ENCODE data around the gene ULBP2.
"Not testable (repeated sequence)": the region's sequence is repeated elsewhere in the genome, so short reads cannot be mapped to it uniquely, and the experiment has no call there.

Gene ULBP2

DNA sequence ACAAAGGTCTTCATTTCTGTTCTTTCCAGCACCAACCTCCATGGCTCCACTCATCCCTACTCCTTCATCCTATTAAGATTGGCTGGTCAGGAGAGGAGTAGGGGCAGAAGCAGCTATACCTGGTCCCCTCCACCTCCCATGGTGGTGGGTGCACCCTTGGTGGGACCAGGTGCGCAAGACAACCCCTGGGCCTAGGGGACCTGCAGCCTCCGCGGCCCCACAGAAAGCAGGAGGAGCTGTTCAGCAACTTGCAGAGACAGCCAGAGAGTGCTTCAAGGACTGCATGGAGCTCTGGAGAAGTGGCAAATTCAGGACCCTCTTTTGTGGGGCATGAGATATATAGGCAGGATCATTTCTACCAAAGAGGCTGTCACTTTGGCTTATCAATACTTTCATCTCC lies 9.8 kb downstream of the ULBP2 start:
- no peak for DNase-seq

DNA sequence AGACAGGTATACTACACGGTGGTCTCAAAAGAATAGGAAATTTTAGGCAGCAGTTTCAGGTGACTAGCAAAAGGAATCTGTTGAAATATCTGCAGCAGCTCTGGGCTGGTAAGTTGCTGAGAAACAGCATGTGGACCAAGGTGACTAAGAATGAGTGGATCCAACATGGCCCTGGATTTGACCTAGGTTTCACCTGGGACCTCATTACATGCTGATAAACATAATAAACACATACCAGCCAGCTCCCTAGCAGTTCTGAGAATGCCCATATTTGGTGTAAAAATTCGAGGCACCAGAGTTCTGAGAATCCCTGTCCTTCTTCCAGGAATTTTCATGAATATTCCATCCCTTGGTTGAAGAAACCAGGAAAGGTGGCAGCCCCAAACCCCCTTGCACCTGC lies 11.6 kb downstream of the ULBP2 start:
- DNase-seq: not testable (repeated sequence)

DNA sequence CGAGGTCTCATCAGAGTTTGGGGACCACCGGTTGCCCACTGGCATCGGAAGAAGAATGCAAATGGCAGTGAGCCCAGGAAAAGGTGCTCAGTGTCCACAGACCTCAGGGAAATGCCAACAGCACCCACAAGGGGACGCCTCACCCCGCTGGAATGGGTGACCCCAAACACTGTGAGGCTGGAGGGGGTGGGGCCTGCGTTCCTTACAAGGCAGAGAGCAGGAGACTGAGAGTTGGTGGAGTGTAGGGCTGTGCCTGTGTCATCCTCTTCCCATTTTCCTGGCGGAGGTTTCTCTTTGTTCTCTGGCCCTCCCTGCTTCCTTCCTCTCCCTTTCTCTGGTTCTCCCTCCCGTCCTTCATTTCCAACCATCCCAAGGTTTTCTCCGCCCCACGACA lies 12.1 kb downstream of the ULBP2 start:
- DNase-seq: not testable (repeated sequence)

DNA sequence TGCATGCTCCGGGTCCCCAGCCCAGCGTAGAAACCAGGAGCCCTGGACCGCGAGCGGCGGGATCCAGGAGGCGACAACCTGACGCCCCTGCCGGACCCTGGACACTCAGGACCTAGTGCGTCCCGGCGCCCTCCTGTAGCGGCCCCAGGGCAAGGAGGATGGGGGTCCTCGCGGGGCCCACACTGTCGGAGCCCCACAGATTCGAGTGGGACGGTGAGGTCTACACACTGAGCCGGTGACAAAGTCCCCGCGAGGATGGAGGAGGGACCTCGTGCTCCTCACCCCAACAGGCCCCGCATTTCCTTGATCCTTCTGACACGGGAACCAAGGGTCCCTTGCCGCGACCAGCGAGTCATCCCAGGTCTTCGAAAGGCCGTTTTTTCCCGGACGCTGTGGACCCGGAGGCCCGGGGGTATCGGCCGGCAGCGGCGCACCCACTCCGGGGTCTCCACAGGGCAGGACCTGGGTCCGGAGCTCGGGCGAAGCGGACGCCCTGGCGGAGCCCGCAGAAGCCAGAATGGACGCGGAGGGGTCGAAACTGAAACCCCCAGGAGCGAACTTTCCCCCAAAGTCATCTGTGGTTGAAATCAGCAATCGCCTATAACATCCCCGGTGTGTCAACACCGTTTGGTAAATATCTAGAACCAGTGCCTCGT lies 12.6 kb downstream of the ULBP2 start:
- not testable (repeated sequence) for DNase-seq

DNA sequence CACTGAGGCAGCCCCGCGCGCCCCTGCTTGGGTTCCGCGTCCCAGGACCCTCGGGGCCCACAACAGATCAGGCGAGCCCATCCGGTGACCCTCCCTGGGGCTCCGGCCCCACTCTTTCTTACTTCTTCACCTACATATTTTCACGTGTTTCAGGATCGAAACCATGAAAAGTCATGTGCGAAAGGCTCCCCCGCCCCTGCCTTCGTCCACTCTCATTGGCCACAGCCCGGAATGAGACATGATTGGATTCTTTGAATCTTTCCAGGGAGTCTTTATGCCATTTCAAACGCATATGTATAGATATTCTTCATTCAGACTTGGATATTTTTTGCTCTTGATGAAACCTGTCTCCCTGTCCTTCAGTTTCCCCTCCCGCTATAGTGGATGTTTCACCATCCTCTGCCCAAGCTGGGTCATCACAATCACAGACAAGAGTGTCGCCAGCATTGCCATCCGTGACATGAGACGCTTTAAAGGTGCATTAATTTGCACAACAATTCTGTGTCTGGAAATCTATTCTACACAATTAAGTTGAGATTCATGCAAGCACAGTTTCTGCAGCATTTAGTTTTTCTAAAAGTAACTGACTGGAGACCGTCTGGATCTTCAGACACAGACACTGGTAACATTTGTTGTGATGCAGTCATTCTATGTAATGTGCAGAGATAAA lies 13.3 kb downstream of the ULBP2 start:
- DNase-seq: not testable (repeated sequence)

DNA sequence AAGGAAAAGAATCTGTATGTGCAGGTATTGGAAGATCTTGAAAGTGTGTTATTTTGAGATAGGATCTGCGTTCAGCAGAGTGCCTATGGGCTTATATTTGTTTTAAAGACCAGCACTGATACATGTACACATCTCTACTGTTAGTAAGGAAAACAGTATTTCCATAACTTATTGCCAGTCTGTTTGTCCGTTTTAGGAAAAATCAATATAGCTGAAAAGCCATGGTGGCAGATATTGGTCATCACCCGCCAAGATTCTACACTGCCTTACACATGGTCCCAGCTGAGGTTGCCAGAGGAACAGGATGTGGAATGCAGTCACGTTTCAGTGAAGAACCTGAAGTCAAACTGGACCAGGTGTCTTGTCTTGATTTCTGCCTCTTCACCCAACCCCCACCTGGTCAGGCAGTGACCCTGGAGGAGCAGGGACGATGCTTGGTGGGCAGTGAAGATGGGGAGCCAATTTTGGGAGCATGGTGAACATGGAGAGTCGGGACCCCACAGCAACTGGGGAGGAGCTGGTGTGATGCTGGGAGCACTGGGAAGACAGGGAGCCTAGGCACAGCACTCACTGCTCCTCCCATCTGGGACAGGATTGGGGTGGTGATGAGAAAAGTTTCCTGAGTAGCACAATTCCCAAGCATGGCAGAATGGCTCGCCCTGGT lies 14.0 kb downstream of the ULBP2 start:
- not testable (repeated sequence) for DNase-seq

DNA sequence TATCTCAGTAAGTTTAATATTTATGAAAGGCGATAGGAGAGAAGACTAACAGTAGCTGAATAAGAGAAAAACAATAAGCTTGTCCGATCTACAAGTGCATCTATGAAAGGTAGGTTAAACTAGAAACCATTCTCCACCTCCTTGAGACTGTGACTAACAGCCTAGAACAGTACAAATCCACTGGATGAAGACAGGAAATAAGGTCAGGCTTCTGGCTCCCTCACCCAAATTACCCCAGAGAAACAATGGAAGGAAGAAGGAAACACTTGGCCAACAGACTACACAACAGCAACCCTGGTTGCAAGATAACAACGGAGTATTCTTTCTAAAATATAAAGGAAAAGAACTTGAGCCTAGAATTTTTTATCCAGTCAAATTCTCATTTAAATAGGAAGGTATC lies 16.3 kb downstream of the ULBP2 start:
- not testable (repeated sequence) for DNase-seq

DNA sequence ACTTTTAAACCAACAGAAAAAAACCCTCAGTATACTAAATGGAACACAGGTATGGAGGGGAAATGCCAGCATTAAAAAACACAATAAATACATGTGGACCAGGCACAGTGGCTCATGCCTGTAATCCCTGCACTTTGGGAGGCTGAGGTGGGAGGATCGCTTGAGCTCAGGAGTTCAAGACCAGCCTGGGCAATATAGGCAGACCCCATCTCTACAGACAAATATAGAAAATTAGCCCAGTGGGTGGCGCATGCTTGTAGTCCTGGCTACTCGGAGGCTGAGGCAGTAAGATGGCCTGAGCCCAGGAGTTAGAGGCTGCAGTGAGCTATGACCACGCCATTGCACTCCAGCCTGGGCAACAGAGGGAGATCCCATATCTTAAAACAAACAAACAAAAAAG lies 18.0 kb downstream of the ULBP2 start:
- DNase-seq: not testable (repeated sequence)

DNA sequence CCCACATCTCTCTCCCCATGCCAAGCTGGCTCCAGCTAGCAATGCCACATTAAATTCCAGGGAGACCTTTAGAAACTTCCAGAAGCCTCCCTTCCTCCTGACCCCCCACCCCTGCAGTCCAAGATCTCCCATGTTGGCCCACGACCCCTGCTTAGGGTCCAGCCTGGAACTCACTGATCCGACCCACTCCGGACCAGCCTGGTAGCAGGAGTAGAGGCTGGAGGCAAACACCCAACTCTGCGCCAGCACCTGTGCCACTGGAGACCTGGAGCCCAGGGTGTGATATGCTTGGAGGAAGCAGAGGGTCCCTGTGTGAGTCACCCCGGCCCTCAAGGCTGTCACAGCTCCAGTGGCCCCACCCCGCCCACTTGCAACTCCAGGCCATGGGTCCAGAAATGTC lies 18.7 kb downstream of the ULBP2 start:
- DNase-seq: no peak

DNA sequence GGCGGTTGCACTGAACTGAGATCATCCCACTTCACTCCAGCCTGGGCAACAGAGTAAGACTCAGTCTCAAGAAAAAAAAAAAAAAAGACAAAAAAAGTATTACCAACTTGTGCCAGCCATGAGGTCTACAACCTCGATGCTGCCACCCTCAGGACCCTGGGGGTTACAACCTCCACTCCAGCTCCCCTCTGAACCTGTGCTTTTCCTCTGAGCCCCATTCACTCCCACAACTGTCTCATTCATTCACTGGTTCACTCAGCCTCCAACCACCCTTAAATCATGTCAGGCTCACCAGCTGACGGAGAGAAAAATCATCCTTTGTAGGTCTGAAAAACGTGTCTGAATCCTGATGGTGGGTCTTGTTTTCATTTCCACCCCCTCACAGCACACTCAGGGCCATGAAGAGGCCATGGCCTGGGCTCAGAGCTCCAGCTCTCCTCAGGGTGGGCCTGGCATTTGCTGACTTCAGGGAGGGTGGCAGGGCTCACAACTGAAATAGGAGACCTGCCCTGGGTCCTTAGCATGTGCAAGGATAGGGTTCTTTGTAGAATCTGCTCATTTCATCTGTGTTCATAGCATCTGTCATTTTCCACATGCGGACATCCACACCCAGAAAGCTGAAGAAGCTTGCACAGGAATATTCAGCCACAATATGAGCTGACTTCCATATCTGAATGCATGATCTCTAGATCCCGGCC lies 20.1 kb downstream of the ULBP2 start:
- peak; percentile 56 for DNase-seq

DNA sequence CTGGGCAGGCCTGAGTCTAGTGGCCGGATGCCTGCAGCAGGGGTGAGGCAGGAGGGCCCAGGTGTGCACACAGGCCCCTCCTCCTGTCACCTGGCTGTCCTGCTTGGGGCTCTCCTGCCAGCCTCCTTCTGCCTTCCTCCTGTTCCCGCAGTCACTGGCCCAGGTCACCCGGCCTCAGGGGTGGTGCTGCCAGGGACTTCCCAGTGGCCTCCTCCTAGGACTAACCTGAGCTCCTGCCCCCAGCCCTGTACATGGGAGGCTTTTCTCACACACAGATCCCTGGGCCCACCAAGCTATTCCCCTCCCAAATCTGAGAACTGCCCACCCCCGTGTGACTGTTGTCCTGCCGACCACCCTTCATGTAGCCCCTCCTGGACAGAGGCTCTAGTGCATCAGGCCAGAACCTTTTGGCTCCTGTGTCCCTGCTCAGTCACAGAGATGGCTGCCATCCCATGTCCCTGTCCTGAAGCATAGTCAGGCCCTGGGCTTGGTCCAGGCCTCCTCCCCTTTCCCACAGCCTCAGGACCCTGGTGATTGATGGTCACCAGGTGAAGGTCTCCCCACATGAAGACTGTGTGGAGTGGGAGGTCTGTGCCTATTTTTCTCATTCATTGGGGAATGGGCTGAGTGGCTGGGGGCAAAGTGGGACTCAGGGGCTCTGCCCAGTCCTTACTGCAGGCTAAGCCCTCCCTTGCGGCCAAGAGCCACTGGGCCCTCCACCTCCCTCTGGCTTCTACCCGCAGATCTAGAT lies 20.8 kb downstream of the ULBP2 start:
- DNase-seq: no peak

DNA sequence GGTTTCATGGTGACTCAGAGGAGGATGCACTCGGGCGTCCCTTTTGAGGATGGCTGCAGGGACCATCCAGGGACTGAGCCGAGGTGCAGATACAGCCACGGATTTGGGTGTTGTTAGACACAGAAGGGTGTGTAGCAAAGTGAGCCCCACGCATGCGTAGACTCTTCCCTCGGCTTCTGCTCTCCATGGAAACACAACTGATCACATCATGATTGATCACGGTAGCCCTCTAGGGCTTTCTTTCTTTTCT lies 21.3 kb downstream of the ULBP2 start:
- no peak for DNase-seq

DNA sequence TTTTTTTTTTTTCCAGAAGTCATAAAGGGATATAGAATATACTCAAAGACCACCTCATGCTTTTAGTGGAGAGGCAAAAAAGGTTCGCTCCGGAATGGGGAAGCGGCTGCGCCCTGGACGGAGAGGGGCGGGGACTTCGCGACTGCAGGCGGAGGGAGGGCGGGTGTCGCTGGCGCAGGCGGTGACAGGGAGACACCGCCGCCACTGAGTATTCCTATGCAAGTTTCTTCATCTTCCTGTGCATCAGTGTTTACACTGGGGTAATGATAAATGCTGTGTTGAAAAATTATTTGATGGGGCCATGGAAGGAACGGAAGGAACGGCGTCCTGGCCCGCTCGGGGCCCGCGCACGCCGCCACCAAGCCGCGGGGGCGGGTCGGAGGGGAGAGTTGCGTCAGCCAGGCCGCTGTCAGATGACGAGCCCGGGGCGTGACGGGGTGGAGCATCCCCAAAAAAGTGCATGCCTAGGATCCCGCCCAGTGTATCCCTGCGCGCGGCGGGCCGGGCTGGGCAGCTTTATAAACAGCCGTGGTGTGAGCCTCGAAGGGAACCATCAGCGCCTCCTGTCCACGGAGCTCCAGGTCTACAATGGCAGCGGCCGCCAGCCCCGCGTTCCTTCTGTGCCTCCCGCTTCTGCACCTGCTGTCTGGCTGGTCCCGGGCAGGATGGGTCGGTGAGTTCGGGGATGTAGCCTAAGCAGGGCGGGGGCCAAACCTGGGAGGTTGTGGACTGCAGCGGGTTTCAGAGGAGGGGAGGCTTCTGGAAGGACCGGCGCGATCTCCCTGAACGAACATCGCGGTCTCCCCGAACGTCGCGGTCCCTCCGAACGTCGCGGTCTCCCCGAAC lies 21.9 kb downstream of the ULBP2 start, which contains the start of gene ULBP1:
TSS of gene ULBP1 (plus strand) at position 482 of the 846 bp plus-strand sequence. CDS start at position 589, 107 bp downstream.
- DNase-seq: peak; percentile 94

DNA sequence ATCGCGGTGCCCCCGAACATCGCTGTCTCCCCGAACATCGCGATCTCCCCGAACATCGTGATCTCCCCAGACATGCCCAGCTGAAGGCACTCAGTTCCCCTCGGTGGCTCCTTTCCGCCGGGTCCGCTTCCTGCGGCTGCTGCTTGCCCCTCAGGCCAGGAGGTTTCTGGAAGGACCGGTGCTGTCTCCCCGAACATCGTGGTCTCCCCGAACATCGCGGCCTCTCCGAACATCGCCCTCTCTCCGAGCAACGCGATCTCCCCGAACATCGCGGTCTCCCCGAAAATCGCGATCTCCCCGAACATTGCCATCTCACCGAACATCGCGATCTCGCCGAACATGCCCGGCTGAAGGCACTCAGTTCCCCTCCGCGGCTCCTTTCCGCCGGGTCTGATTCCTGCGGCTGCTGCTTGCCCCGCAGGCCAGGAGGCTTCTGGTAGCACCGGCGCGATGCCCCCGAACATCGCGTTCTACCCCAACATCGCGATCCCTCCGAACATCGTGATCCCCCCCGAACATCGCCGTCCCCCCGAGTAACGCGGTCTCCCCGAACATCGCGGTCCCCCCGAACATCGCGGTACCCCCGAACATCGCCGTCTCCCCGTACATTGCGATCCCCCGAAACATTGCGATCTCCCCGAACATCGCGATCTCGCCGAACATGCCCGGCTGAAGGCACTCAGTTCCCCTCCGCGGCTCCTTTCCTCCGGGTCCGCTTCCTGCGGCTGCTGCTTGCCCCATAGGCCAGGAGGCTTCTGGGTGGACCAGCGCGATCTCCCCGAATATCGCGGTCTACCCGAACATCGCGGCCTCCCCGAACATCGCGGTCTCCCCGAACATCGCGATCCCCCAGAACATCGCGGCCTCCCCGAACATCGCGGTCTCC lies 22.7 kb downstream of the ULBP2 start:
- DNase-seq: no peak

DNA sequence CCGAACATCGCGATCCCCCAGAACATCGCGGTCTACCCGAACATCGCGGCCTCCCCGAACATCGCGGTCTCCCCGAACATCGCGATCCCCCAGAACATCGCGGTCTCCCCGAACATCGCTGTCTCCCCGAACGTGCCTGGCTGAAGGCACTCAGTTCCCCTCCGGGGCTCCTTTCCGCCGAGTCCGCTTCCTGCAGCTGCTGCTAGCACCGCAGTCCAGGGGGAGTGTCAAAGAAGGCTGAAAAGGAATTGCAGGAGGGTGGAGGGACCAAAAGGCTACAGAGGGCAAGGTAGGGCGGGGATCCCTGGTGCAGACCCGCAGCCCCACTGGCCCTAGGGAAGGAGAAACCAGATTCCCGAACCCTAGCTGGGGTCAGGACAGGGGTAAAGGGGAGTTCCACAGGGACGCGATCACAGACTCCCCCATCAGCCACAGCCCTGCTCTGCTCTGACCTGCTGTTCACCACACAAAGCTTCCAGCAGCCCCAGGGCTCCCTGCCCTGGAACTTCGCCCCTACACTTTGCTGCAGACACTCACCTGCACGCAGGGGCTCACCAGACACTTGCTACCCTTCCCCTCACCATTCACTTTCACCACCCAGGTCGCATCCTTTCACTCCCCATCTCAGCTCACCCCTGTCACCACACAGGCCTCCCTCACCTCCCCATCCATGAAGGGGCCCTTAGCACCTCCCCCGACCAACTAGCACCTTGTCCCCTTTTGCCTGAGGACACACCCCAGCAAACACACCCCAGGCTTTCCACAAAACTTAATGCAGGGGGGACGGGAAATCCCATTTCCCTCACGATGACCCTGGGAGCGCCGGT lies 23.6 kb downstream of the ULBP2 start:
- DNase-seq: no peak

DNA sequence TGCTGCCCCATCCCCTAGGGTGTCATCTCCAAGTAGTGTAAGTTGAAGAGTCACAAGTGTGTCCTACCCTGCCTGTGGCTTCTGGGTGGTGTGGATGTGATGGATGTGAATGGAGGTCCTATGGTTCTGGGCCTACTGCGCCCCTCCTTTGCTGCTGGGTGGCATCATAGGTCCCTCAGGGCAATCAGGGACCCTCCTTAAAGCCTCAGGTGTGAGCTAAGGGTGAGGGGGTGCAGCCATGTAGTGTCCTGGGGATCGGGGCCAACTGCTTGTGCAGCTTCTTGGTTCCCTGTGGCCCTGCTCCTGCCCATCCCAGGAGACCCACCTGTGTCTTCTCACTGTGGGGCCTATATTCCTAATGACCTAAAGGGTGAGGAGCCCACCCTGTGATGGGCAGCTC lies 24.5 kb downstream of the ULBP2 start:
- DNase-seq: not testable (repeated sequence)

DNA sequence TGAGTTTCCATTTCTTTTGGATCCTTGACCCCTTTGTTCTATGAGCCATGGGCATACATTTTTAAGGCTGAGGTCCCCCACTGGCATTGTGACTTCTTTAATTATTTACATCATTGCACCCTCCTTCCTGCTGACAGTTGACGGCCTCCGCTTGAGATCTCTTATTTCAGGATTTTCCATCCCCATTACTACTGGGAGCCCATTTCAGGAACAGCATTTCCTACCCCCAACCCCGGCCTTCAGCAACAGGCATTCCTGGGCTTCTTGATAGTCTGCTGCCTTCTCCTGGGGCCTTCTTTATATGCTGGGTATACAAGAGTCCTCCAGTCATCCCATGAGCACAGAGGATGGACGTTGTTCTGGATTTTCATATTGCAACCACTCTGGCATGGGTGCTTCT lies 25.8 kb downstream of the ULBP2 start:
- DNase-seq: no peak

DNA sequence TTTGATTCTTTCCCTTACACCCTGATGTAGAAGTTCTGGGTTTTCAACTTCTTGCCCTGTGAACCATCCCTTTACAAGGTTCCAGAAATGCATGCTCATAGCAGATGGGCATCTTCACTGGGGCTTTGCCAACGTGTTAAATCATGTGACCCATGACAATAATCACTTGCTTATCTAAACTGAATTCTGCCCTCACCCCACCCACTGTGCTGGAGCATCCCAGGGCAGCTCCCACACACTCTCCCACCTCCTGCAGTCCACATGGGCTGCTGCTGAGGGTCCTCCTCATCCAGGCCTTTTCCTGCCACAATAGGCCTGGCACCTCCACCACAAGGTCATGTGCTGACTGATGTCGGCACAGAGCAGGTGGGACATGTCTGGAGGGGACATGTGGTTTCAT lies 26.2 kb downstream of the ULBP2 start:
- DNase-seq: not testable (repeated sequence)

DNA sequence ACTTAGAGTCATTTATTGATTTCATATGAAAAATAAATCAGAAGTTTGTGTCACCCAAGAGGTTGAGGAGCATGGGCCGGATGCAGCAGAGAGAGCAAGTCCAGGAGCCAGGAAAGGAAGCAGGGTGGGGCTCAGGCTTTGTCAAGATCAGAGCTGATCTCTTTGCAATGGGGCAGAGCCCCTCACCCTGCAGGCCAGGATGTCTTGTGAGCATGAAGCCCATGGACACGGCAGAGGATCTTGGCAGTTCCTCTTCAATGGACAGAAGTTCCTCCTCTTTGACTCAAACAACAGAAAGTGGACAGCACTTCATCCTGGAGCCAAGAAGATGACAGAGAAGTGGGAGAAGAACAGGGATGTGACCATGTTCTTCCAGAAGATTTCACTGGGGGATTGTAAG lies 27.1 kb downstream of the ULBP2 start:
- DNase-seq: not testable (repeated sequence)

DNA sequence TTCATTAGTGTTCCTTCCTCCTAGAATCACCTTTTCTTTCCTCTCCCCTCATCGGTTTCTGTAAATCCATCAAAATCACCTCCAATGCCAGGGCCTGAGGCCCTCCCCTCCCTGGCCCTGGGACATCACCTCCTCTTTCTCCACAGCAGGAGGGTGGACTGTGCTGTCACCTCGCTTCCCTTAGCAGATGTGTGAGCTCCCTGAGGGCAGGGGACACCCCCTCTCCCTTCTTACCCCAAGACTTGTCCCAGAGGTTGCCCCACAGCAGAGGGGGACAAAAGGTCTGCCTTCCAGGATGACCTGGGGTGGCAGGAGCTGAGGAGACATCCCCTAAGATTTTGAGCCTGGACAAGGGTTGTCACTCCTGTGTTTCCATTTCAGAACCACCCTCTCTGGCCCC lies 27.8 kb downstream of the ULBP2 start:
- DNase-seq: no peak

Data from OCI-M1 (cell line).